IPS-15b (cell line): ENCODE results near the gene TSBP1.
A peak's percentile ranks its signal among the peaks of the same experiment; 100 is the strongest.

ENCODE experiments used
- H3K27me3 ChIP-seq: one replicate; pipeline ENCODE4 v1.6.1; 2013; ENCODE audit warnings: low read length; ENCODE audit not compliant: control insufficient read depth, insufficient read depth
- H3K36me3 ChIP-seq: one replicate; pipeline ENCODE4 v1.6.1; 2013; ENCODE audit warnings: low read length; ENCODE audit not compliant: control insufficient read depth, insufficient read depth
- H3K4me1 ChIP-seq: one replicate; pipeline ENCODE4 v1.6.1; 2013; ENCODE audit warnings: mild to moderate bottlenecking, low read length; ENCODE audit not compliant: control insufficient read depth, insufficient read depth
- H3K4me3 ChIP-seq: one replicate; pipeline ENCODE4 v1.5.1; 2013; ENCODE audit warnings: low read depth, low read length
- H3K9ac ChIP-seq: one replicate; pipeline ENCODE4 v1.6.1; 2013; ENCODE audit warnings: low read depth, mild to moderate bottlenecking, low read length
- H3K9me3 ChIP-seq: one replicate; pipeline ENCODE4 v1.6.1; 2013; ENCODE audit warnings: mild to moderate bottlenecking, low read length; ENCODE audit not compliant: control insufficient read depth, insufficient read depth

Gene TSBP1, protein sequence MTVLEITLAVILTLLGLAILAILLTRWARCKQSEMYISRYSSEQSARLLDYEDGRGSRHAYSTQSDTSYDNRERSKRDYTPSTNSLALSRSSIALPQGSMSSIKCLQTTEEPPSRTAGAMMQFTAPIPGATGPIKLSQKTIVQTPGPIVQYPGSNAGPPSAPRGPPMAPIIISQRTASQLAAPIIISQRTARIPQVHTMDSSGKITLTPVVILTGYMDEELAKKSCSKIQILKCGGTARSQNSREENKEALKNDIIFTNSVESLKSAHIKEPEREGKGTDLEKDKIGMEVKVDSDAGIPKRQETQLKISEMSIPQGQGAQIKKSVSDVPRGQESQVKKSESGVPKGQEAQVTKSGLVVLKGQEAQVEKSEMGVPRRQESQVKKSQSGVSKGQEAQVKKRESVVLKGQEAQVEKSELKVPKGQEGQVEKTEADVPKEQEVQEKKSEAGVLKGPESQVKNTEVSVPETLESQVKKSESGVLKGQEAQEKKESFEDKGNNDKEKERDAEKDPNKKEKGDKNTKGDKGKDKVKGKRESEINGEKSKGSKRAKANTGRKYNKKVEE

DNA sequence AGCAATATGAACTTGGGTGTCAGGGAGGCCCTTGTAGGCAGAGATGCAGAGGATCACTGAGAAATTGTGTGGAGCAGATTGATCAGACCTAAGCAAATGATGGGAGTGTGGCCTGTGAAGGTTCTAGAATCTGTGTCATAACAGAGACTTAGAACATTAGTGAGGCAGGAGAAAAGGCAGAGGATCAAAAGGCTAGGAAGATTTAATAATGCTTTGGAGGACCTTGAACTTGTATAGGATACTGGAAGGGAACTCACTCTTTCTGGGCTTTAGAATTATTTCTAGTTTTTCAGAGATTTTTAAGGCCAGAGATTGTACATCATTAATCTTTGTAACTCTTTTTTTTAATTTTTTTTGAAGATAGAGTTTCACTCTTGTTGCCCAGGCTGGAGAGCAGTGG, at the start of gene TSBP1:
Gene TSBP1, minus strand, starts transcription at position 101 of the 400 bp plus-strand sequence. CDS start 197 bp downstream, outside the sequence.
- Histone ChIP-seq H3K4me3 (no peak within 1 kb of the TSS), H3K9ac (no peak within 1 kb of the TSS), H3K36me3 (no peaks in the 10 kb centered on the region), H3K27me3 (no peaks in the 10 kb centered on the region), H3K9me3 (no peaks in the 10 kb centered on the region), H3K4me1 (peaks cover 2% of the 10 kb centered on the region)

DNA sequence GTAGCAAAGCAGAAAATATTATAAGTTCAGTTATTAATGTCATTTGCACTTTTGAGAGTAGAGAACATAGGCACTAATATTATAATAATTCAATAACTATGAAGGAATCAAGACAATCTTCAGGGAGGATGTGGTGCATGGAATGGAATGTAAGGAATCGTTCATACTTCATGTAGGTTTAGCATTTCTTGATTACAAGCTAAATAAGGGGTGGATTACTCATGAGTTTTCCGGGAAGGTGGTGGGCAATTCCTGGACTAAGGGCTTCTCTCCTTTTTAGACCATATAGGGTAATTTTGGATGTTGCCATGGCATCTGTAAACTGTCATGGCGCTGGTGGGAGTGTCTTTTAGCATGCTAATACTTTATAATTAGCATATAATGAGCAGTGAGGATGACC, 44.3 kb upstream of the TSBP1 start:
- Histone ChIP-seq H3K9me3 (no peaks in the 10 kb centered on the region), H3K4me1 (peaks cover 3% of the 10 kb centered on the region), H3K27me3 (peaks cover 17% of the 10 kb centered on the region), H3K9ac (no peak overlapping the region), H3K36me3 (no peaks in the 10 kb centered on the region), H3K4me3 (no peak overlapping the region)

DNA sequence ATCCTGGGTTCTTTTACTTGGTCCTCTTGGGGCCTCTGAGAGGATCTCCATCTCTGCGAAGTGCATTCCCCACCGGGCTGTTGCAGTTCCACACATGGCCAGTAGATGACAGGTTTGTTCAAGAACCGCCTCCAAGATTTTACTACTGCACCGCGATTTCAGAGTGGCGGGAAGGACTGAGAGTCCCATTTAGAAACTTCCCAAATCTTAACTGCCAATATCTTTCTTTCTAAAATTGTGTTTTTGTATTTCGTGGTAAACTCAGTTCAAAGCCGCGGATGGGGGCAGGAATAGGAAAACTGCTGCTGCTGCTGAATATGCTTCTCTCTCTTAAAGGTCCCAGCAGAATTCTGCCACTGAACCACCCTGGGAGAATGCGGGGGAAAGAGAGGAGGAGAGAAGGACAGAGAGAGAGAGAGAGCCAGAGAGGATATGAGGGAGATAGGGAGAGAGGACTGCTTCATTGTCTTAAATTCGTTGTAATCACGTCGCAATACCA, 43.9 kb upstream of the TSBP1 start:
- Histone ChIP-seq H3K27me3 (peaks cover 14% of the 10 kb centered on the region), H3K9ac (no peak overlapping the region), H3K36me3 (no peaks in the 10 kb centered on the region), H3K4me1 (peaks cover 3% of the 10 kb centered on the region), H3K4me3 (peak overlapping the region; percentile 36), H3K9me3 (no peaks in the 10 kb centered on the region)

DNA sequence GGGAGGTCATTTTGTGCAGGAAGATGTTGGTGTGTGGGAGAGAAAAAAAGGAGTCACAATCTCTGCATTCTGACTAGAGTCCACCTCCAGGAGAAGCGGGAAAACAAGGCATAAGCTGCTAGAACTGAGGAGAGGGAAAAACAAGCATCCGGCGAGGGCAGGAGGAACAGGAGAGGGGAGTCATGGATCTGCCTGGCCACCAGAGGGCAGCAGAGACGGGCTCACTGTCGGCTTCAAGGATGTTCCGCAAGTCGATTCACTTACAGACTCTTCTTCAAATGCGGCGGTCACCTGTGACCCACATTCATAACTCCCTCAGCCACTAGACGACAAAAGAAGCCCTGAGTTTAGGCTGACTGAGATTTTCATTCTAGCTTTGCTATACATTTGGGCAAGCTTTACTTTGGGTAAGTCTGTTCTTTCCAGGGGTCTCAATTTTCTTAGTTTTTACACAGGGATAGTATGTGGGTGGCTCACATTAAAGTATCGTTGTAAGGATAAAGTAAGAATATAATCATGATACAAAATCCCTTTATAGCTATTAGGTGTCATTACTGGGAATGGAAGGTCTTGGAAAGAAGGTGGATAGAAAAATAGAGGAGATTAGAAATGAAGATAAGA, 41.8 kb upstream of the TSBP1 start:
- no peak overlapping the region for H3K9ac ChIP-seq

DNA sequence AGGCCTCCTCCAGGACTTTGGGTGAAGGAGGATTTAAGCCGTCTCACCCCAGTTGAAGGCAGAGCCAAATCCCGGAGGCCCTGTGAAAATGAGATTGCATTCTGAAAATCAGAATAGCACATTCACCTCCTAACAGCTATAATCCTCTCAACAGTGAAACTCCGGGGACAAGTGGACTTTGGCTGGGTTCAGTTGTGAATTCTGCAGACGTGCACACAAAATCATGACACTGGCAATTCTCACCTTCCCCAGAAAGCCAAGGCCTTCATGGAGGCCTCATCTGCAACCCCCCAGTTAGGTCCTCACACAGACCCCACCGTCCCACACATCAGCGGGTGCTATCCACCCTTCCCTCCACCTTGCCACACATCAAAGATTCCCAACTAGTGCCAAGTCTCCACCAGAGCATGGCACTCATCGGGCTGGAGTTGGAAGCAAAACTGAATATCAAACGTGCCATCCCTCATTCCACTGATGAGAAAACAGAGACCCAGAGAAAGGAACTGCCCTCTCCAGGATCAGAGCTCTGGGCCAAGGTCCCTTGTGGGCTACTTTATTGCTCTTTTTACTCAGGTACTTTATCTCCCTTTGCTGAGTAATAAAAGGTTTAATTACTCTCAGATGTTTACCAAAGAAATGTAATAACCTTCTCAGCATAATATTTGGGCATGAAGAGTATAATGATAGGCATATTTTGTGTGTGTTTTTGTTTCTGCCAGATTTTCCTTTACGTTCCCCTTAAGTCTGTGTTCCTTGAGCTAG, 40.0 kb upstream of the TSBP1 start:
- peaks cover 6% of the 10 kb centered on the region for H3K4me1 ChIP-seq
- H3K36me3 ChIP-seq = no peaks in the 10 kb centered on the region
- no peak overlapping the region for H3K9ac ChIP-seq
- no peak overlapping the region for H3K4me3 ChIP-seq
- no peaks in the 10 kb centered on the region for H3K9me3 ChIP-seq
- peaks cover 14% of the 10 kb centered on the region for H3K27me3 ChIP-seq

More for the DNA sequence above, 41.8 kb upstream of the TSBP1 start:
- Histone ChIP-seq H3K27me3 (peaks cover 14% of the 10 kb centered on the region), H3K4me1 (peaks cover 3% of the 10 kb centered on the region), H3K4me3 (no peak overlapping the region), H3K36me3 (no peaks in the 10 kb centered on the region), H3K9me3 (no peaks in the 10 kb centered on the region)

DNA sequence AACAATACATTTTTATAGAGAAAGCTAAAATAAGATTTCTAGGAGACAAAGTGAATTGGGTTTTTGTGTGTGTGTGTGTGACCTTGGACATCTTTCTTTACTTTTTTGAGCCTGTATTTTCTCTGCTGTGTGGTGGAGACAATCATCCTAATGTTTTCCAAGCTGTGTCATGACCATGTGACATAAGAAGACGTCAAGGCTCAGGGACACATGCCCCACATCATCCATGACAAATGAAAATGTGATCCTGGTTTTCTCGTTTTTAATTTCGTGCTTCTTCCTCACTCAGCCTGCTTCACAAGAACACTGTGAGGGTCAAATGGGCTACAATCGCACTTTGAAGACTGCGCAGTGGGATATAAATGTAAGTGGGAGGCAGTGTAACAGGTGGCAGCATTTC, 39.2 kb upstream of the TSBP1 start:
- H3K36me3 ChIP-seq = no peaks in the 10 kb centered on the region

DNA sequence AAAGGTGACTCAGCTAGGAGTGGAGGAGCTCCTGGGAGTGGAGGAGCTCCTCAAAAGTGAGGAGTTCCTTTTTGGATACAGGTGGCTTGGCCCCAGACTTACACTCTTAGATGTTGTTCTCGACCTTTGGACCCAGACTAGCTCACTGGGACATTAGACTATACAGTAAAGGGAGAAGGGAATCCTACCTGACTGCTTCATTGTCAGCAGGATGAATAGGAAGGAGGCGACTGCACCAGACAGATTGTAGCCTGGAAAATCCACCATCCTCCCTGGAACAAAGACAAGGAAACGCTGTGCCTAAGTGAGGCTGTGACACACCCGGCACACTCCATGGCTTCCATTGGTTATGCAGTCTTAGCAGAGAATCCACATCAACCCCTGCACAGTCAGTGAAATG, 35.2 kb upstream of the TSBP1 start, which contains the start of gene BTNL2:
Gene BTNL2, minus strand, starts transcription at position 325 of the 400 bp plus-strand sequence. Its CDS starts 58 bp downstream, at position 267.
- Histone ChIP-seq H3K27me3 (no peaks in the 10 kb centered on the region), H3K4me1 (peaks cover 3% of the 10 kb centered on the region), H3K36me3 (no peaks in the 10 kb centered on the region), H3K9ac (no peak within 1 kb of the TSS), H3K9me3 (no peaks in the 10 kb centered on the region), H3K4me3 (no peak within 1 kb of the TSS)

More for the DNA sequence above, 39.2 kb upstream of the TSBP1 start:
- Histone ChIP-seq H3K9me3 (no peaks in the 10 kb centered on the region), H3K4me1 (peaks cover 6% of the 10 kb centered on the region), H3K27me3 (peaks cover 14% of the 10 kb centered on the region), H3K4me3 (no peak overlapping the region), H3K9ac (no peak overlapping the region)

DNA sequence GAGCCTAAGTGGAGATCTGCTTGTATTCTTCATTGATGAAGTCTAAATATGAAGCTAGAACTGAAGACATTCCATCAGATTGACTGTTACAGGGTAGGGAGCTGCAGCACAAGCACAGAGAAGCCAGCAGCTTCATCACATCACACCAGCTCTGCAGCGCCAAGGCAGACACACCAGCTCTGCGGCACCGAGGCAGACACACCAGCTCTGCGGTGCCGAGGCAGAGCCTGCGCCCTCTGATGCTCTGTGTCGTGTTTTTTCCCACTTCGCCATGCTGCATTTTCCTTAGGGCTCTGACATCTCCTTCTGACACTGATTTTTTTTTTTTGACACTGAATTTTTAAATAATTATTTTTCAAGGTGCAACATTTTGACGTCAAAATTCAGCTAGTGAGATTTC, 34.5 kb upstream of the TSBP1 start:
- Histone ChIP-seq H3K9ac (no peak overlapping the region), H3K4me3 (no peak overlapping the region), H3K9me3 (no peaks in the 10 kb centered on the region), H3K27me3 (no peaks in the 10 kb centered on the region), H3K4me1 (peaks cover 3% of the 10 kb centered on the region), H3K36me3 (no peaks in the 10 kb centered on the region)

DNA sequence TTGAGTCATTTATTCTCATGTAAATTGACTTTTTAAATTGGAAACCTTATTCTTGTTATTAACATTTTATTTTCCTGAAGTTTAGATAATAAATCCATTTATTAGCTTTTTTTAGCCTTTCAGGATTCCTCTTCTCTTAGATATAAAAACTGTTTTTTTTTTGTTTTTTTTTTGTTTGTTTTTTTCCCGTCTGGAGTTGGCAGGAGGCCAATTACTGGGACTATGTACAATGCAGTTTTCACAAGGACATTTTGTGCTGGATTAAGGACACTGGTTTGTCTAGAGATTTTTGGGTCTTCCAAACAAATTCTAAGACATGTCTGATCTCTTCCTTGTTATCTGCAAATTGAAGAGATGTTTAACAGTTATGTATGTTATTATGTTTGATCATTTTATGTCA, 34.0 kb upstream of the TSBP1 start:
- Histone ChIP-seq H3K27me3 (no peaks in the 10 kb centered on the region), H3K4me1 (peaks cover 3% of the 10 kb centered on the region), H3K4me3 (no peak overlapping the region), H3K9ac (no peak overlapping the region), H3K36me3 (no peaks in the 10 kb centered on the region), H3K9me3 (no peaks in the 10 kb centered on the region)

DNA sequence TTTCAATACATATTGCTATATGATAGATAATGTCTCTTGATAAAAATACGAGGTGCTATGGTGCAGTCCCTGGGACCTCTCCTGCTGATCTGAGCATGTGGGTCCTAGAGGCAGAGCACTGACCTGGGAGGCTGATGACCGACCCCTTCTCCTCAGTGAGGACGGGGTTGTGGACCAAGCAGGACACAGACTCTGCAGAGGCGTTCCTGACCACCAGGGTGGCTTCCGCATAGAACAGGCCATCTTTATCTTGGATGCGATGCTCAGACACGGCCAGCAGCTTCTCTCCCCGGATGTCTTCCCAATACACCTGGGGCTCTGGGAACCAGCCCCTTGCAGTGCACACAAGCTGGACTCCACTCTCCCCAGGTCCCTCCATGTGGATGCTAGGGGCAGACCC, 31.1 kb upstream of the TSBP1 start:
- Histone ChIP-seq H3K9me3 (no peaks in the 10 kb centered on the region), H3K4me1 (peaks cover 3% of the 10 kb centered on the region), H3K9ac (no peak overlapping the region), H3K27me3 (no peaks in the 10 kb centered on the region), H3K36me3 (no peaks in the 10 kb centered on the region), H3K4me3 (no peak overlapping the region)

DNA sequence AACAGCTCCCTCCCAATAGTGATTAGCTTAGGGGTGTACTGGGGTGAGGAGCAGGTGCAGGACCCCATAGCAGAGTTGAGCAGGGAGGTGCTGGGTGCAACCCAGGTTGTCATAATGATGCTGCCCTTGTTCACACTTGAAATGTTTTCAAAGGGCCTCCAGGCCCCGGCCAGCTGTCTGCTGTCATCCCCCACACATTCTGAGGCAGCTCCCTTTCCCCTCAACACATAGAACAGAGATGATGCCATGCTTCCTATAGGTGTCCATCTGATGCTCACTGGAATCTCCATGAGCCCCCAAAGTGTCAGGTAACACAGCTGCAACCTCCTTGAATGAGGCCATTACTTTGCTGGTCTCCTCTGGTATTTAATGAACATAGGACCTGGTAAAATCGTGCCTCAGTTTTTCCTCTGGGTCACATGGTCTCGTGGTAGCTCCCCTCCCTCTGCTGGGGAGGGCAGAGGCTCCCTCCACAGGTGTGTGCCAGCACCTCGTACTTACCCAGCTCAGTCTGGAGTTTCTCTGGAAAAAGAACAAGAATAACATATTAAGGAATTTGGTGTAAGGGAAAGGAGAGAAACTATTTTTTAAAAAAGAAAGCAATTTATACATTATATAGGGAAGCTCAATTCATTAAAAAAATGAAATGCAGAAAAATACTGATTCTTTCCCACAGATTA, 29.7 kb upstream of the TSBP1 start:
- Histone ChIP-seq H3K9me3 (no peaks in the 10 kb centered on the region), H3K27me3 (no peaks in the 10 kb centered on the region), H3K9ac (no peak overlapping the region), H3K4me3 (no peak overlapping the region), H3K4me1 (no peaks in the 10 kb centered on the region), H3K36me3 (no peaks in the 10 kb centered on the region)
